A549 treated with CpdA at 1 μM for 4 hours (cell line): ENCODE results near the gene A3GALT2. TPM values are rescaled to one million over a fixed set of nuclear protein-coding genes. Genes with fewer than 3 reads are reported as not detected.

ENCODE experiments used
- total RNA-seq: library from RNA; stranded (reverse); fragments of 200-300 nt; extraction: Qiagen RNA extraction; gene quantifications from 5 replicates; pipeline ENCODE4 v1.2.3, GENCODE V29; 2022; ENCODE audit warnings: low read depth

The A3GALT2 gene
- total RNA-seq, result not detected in 5 replicates

GRCh38 chr1:33320619-33321165 is at the start of gene A3GALT2:
A3GALT2 (minus strand) TSS chr1:33321098; CDS start chr1:33321098, 0 bp downstream.

Other genes starting within 250 kb of the A3GALT2 start
- 0.84 to 2.2 TPM (median 1.3 TPM) in 5 replicates for gene AZIN2, start 239.9 kb downstream of the A3GALT2 start, total RNA-seq
- gene TRIM62, start 139.1 kb downstream of the A3GALT2 start, total RNA-seq, result 2.0 to 2.3 TPM (median 2.1 TPM) in 5 replicates
- gene ZNF362, start 64.6 kb downstream of the A3GALT2 start, total RNA-seq, result 8.5 to 11.4 TPM (median 10.7 TPM) in 5 replicates
- 81.0 to 90.9 TPM (median 83.8 TPM) in 5 replicates for gene PHC2, start 110.0 kb upstream of the A3GALT2 start, total RNA-seq
- 1.5 to 2.0 TPM (median 1.9 TPM) in 5 replicates for gene ZSCAN20, start 151.5 kb upstream of the A3GALT2 start, total RNA-seq